Skin epidermis (tissue), 12 donors: ENCODE measurements around the gene AKR1D1.
A peak's percentile ranks its signal among the peaks of the same experiment; 100 is the strongest.
"Not testable (repeated sequence)": the region's sequence is repeated elsewhere in the genome, so short reads cannot be mapped to it uniquely, and the experiment has no call there.

Source experiments
- H3K27ac ChIP-seq, 21 experiments: fragments of 200-600 bp; sonication (generic) in 11 of 21; one replicate each; pipeline ENCODE4 v1.5.0; 2020; ENCODE audit warnings: mild to moderate bottlenecking in 3 of 21, inconsistent platforms in 2 of 21, moderate library complexity in 2 of 21
- H3K4me3 ChIP-seq, 7 experiments: fragments of 200-600 bp; sonication (generic) in 2 of 7; one replicate each; pipeline ENCODE4 v1.5.0; 2020; ENCODE audit warnings: inconsistent platforms in 2 of 7, mild to moderate bottlenecking in 2 of 7, moderate library complexity in 1 of 7

The AKR1D1 gene, protein sequence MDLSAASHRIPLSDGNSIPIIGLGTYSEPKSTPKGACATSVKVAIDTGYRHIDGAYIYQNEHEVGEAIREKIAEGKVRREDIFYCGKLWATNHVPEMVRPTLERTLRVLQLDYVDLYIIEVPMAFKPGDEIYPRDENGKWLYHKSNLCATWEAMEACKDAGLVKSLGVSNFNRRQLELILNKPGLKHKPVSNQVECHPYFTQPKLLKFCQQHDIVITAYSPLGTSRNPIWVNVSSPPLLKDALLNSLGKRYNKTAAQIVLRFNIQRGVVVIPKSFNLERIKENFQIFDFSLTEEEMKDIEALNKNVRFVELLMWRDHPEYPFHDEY

DNA sequence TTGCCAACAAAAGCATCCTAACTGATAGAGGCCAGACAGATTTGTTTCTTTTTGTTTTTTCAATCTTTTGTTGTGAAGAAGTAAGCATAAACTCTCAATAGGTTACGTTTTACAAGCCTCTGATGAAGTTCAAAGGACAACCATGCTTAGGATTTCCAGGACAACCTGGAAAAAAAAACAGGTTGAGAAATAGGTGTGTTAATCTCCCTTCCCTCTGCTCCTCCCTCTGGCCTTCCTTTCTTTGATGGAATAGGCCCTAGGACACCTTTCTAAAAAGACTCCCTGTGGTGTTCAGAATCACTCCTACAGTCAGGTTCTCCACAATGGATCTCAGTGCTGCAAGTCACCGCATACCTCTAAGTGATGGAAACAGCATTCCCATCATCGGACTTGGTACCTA is at the start of gene AKR1D1:
Gene AKR1D1, plus strand, starts transcription at position 264 of the 400 bp plus-strand sequence. Its CDS starts 60 bp downstream, at position 324.
- Histone ChIP-seq H3K27ac (no peak within 1 kb of the TSS), H3K4me3 (no peak within 1 kb of the TSS)

DNA sequence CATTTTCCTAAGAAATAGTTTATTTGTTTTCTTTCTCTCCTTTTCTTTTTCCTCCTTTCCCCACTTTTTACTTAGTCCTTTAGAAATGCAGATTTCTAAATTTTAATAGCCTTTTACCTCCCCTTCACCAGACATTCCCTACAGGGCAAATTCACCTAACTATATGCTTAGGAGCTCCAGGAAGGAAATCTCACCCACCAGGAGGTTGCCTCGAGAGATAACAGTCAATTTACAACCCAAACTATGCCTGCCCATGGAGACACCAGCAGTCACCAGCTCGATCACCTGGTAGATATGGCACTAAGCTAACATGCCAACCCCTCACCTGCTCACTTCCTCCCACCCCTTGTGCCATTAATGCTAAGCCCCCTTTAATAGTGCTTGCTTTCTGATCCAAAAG is 49.2 kb upstream of the AKR1D1 start:
- Histone ChIP-seq H3K27ac (no peak overlapping the region), H3K4me3 (no peak overlapping the region)

DNA sequence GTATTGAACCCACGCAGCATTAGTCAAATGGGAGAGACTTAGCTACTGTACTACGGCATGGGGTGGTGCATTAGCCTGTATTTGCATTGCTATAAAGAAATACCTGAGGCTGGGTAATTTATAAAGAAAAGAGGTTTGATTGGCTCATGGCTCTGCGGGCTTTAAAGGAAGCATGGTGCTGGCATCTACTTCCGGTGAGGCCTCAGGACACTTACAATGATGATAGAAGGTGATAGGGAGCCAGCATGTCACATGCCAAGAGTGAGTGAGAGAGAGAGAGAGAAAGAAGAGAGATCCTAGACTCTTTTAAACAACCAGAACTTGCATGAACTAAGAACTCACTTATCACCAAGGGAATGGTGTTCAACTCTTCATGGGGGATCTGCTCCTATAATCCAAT is 47.1 kb upstream of the AKR1D1 start:
- H3K27ac ChIP-seq: no peak overlapping the region
- H3K4me3 ChIP-seq: no peak overlapping the region

DNA sequence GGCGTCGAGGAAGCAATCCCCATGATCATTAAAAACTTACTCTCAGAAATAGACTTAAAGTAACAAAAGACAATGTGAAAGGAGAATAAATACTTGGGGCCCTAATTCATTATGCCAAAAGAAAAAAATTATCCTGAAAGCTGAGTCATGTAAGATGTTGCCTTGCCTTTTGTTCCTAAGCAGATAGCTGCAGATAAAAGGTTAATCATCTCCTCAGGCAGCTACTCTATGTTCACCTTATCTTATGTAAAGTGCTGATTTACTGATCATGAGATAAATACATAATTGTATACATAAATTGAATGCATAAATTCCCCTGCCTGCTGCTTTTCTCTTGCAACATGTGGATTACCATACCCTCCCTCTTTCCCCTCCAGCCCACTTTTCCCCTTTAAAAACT is 46.3 kb upstream of the AKR1D1 start:
- no peak overlapping the region for H3K27ac ChIP-seq
- no peak overlapping the region for H3K4me3 ChIP-seq

DNA sequence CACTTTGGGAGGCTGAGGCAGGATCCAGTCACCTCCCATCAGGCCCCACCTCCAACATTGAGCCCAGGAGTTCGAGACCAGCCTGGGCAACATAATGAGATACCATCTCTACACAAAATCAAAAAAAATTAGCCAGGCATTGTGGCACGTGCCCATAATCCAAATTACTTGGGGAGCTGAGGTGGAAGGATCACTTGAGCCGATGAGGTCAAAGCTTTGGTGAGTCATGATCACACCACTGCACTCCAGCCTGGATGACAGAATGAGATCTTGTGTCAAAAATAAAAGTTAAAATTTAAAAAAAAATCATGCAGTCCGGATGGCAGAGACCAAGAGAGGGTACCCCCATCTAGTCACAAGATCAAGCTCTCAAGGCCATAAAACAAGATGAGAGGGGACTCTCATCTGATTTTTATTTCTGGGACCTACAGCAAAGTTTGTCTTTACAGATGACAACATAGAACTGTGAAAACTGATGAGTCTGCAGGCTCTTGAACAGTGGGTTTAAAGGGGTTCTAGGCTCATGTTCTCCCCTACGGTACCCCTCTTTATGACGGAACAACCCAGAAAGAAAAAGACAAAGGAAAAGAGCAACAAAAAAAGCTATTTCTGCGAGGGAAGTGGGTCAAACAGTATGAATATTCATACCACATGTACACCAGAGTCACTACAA is 45.4 kb upstream of the AKR1D1 start:
- no peak overlapping the region for H3K4me3 ChIP-seq
- peak overlapping the region in 1 of 21 experiments; percentile 19 for H3K27ac ChIP-seq

DNA sequence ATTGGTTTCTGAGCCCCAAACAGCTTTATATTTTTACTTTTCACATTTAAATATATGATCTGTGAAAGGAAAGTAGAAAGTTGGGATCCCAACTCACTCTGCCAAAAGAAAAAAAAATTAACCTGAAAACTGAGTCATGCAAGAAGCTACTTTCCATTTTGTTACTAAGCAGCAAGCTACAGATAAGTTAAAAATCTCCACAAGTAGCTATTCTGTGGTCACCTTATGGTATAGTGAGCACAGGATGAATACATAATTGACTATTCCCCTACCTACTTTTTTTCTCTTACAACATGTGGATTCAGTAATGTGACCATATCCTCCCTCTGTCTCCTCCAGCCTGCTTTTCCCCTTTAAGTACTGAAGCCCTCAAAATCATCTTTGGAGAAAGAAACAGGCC is 44.1 kb upstream of the AKR1D1 start:
- Histone ChIP-seq H3K4me3 (no peak overlapping the region), H3K27ac (no peak overlapping the region)

DNA sequence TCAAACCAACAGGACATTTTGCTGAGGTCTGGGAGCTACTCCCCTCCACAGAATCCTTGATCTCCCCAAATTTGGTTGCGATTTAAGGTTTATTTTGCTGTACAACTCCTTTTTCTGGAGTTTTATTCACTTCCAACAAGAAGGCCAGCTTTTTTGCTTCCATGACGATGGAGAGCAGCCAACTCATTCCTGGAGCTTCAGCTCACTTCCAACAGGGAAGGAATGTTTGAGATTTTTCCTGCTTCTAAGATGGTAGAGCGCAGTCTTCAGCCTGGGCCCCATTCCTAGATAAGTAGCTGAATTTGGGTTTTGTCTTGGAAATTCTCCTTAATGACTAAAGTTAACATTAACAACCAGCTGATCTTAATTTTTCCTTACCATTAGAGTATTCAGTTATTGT is 43.5 kb upstream of the AKR1D1 start:
- Histone ChIP-seq H3K27ac (no peak overlapping the region), H3K4me3 (no peak overlapping the region)

DNA sequence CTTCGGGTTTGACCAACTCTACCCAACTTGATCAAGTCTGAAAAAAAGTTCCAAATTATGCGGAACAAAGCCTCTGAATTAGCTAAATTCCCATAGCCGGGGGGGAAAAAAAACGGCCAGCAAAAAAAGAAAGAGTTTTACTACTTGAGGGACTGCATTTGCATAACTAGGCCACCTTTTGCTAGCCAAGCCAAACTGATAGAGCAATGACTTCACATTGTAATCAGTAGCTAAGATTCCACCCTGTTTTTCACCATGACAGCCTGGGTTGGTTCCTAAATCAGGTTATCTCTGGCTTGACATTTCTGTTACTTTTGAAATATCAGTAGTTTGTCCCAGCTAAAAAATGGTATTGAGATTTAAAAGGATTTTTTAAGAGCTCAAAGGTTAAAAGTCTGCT is 43.0 kb upstream of the AKR1D1 start:
- Histone ChIP-seq H3K4me3 (no peak overlapping the region), H3K27ac (no peak overlapping the region)

DNA sequence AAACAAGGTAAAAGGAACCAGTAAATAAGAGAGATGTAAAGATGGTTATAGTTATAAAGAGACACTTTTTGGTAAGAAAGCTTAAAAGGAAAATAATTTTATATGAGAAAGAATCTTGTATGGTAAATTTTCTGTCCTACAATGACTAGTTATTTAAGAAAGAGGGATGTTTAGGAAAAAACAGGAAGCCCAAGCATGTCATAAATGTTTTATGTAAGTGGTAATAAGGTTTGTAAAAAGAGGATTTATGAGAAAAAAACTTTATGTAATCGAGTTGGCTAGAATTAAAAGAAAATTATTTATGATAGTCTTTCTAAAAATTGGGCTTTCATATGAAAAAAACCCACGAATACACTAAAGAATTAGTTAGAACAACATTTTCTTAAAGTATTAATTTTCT is 40.1 kb upstream of the AKR1D1 start:
- Histone ChIP-seq H3K27ac (no peak overlapping the region), H3K4me3 (no peak overlapping the region)

DNA sequence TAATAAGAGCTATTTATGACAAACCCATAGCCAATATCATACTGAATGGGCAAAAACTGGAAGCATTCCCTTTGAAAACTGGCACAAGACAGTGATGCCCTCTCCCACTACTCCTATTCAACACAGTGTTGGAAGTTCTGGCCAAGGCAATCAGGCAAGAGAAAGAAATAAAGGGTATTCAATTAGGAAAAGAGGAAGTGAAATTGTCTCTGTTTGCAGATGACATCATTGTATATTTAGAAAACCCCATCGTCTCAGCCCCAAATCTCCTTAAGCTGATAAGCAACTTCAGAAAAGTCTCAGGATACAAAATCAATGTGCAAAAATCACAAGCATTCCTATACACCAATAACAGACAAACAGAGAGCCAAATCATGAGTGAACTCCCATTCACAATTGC is 36.2 kb upstream of the AKR1D1 start:
- not testable (repeated sequence) for H3K27ac ChIP-seq, H3K4me3 ChIP-seq

DNA sequence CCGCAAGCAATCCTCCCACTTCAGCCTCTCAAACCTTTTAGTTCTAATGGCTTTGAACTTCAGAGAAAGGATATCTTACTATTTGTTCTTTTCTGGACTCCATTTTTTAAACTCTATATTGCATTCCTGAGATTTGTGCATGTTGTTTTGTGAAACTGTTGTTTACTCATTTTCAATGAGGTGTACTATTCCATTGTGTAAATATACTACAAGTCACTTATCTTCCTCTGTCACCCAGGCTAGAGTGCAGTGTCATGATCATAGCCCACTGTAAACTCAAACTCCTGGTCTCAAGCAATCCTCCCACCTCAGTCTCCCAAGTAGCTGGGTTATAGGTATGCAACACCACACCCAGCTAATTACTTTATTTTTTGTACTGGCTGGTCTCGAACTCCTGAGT is 31.4 kb upstream of the AKR1D1 start:
- no peak overlapping the region for H3K4me3 ChIP-seq
- no peak overlapping the region for H3K27ac ChIP-seq

DNA sequence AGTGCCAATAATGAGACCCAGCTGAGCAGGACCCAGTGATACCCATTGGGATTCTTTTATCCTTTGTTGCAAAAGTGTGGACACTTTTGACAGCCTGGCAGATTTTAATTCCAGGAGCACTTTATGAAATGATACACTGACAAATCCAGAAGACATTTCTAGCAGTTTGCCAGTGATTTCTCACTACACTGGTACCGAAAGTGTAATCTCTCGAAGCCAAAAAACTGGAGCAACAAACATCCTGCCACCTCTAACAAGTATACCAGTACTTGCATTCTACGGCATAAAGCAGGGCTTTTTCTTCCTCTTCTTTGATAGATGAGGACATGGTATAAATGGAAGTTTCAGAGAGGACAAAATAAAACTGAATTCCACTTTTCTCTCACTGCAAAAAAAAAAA is 28.4 kb upstream of the AKR1D1 start:
- Histone ChIP-seq H3K27ac (no peak overlapping the region), H3K4me3 (no peak overlapping the region)

DNA sequence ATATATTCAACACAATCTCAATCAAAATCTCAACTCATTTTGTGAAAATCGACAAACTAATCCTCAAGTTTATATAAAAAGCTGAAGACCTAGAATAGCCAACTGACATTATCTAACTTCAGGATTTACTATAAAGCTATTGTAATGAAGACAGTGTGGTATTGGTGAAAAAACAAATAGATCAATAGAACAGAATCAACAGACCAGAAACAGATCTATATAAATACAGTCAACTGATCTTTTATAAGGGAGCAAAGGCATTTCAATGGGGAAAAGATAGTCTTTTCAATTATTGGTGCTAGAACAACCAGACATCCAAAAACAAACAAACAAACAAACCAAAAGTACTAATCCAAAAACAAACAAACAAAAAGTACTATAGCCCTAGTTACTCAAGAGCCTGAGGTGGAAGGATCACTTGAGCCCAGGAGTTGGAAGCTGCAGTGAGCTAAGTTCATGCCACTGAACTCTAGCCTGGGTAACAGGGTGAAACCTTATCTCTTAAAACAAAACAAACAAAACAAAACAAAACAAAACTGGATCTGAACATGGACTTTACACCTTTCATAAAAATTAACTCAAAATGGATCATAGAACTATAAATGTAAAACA is 26.6 kb upstream of the AKR1D1 start:
- no peak overlapping the region for H3K27ac ChIP-seq
- H3K4me3 ChIP-seq: no peak overlapping the region

DNA sequence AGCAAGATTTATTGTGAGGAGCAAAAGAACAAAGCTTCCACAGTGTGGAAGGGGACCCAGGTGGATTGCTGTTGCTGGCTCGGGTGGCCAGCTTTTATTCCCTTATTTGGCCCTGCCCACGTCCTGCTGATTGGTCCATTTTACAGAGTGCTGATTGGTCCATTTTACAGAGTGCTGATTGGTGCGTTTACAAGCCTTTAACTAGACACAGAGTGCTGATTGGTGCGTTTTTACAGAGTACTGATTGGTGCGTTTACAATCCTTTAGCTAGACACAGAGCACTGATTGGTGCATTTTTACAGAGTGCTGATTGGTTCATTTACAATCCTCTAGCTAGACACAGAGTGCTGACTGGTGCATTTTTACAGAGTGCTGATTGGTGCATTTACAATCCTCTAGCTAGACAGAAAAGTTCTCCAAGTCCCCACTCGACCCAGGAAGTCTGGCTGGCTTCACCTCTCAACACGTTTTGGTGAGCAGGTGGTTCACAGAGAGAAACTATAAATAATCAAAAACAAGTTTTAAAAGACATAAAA is 24.5 kb upstream of the AKR1D1 start:
- not testable (repeated sequence) for H3K27ac ChIP-seq, H3K4me3 ChIP-seq

DNA sequence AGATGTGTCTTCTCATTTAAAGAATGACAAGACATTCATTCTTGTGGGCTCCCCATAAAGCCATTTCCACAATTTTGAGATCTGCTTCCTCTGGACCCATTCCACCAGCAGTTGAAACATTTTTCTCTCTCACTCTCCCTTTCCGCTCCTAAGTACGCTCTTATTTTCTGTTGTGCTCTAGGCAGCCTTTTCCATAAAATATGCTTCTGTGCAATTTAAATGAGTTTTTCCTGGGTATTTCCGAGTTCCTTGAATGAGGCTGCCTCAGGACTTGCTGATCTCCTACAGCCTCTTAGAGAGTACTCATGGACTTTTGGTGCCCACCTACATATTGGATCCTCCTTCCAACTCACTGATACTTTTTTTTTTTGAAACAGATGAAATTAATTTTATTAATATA is 23.6 kb upstream of the AKR1D1 start:
- Histone ChIP-seq H3K4me3 (no peak overlapping the region), H3K27ac (no peak overlapping the region)

DNA sequence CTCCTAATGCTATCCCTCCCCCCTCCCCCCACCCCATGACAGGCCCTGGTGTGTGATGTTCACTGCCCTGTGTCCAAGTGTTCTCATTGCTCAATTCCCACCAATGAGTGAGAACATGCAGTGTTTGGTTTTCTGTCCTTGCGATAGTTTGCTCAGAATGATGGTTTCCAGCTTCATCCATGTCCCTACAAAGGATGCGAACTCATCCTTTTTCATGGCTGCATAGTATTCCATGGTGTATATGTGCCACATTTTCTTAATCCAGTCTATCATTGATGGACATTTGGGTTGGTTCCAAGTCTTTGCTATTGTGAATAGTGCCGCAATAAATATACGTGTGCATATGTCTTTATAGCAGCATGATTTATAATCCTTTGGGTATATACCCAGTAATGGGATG is 20.6 kb upstream of the AKR1D1 start:
- not testable (repeated sequence) for H3K4me3 ChIP-seq, H3K27ac ChIP-seq

DNA sequence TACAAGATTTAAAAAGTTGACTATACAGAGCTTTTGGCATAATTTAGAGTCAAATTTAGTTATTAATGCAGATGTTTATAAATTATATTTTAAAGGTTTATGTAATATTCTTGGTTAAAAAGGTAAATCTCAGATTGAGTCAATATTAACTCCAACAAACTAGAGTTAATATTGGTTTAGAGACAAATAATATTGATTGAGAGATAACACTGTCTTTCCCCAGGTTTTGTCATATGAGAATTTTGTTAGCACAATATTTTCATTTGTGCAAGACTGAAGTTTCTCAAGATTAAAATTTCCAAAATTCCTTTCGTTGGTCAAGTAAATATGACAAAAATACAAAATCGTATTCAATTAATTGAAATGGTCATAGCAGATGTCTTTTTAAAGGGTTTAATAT is 12.9 kb upstream of the AKR1D1 start:
- no peak overlapping the region for H3K4me3 ChIP-seq
- H3K27ac ChIP-seq: no peak overlapping the region

DNA sequence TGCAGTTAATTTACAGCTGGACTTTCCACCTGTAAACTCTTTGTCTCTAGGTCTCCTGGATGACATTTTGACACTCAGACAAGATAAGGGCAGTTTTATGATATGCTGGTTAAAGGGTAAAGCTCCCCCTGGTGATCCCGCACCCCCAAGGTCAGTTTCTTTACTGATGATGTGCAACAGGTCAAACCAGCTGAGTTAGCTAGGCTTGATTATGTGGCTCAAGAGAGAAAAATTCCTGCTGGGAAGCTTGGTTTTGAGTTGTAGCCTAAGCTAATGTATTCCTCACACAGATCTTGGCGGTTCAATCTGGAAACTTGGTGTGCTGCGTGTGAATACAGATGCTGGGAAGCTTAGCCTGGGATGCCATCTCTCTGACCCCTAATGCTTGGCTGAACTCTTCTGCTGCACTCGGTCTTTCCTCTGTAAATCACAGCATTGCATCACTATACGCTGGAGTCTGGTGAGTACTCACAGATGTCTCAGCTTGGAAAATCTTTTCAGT is 11.4 kb upstream of the AKR1D1 start:
- no peak overlapping the region for H3K27ac ChIP-seq
- no peak overlapping the region for H3K4me3 ChIP-seq

DNA sequence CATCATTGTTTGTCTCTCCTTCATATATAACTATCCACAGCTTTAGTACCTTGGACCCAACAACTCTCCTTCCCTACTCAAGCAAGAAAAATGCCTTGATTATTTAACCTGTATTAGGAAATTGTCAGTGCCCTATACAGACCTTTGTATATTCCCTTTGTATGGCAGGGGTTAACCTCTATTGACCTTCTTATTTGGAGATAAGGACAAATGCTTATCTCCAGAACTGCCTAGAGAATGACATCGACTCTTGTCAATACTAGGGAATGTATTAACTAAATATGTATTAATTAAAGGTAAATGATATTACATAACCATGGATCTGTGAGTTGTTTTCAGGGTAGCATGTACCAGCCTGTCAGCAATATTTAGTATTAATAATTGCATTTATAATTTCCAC is 10.4 kb upstream of the AKR1D1 start:
- Histone ChIP-seq H3K4me3 (no peak overlapping the region), H3K27ac (no peak overlapping the region)

DNA sequence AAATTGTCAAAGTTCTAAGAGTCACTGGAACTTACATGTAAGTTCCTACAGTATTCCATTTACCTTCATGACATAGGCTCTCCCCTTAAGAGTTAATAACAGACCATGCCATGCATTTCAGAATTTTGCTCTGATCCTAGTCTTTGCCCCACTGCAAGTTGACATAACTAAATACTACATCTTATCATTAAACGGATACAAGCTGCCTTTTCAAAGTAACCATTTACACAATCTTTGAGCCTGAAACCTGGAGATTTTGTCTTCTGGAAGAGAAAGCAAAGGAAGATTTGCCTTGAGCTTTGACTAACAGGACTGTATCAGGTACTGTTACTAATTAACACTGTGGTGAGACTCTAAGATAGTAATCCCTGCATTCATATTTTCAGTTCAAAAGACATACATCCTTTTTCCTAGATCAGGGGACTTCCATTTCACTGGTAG is 9.3 kb upstream of the AKR1D1 start:
- H3K27ac ChIP-seq: no peak overlapping the region
- no peak overlapping the region for H3K4me3 ChIP-seq

DNA sequence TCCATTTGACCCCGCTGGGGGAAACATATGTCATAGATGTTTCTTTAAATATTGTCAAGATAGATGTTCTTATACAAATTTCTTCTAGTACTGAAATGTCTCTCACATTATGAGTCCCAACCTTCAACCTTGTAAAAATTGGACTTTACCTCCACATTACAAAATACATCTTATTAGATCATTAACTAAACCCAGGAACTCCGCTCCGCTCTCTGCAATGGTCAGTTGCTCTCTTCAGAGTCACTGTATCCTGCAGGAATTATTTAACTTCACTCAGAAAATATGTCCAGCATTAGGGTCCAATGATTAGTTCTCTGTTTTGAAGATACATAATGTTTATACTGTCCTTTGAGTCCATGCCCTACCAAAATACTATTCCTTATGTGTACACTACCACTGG is 8.5 kb upstream of the AKR1D1 start:
- Histone ChIP-seq H3K27ac (no peak overlapping the region), H3K4me3 (no peak overlapping the region)
